Measurements from ENCODE around the gene PTPRU.

DNA sequence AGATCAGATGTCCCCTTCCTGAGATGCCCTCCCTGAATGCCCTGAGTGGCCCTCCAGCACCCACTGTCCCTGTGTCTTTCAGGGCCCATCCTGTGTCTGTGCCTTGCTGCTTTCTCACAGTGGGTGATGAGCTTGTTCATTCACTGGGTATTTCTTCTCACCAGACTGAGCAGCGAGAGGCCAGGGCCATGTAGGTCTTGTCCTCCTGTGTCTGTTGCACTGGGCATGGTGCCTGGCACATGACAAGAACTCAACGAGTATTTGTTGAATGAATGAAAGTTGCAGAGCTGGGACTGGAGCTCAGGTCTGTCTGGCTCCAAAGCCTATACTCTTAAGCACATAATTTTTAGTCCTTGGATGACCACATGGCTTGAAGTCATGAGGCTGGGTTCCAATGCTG is 93.8 kb downstream of the PTPRU start:
- no peak for TF ChIP-seq POLR2AphosphoS5 (IDR thresholded peaks at IDR 0.05; ENCODE audit: low read depth, low read length)
- no peak for TF ChIP-seq SIN3A (IDR thresholded peaks at IDR 0.05; ENCODE audit: borderline replicate concordance, insufficient read depth, low read length)
